Gastroesophageal sphincter (tissue), 4 donors: ENCODE measurements around the gene KMT2B. TPM values are rescaled to one million over a fixed set of nuclear protein-coding genes. Genes with fewer than 3 reads are reported as not detected.
A peak's percentile ranks its signal among the peaks of the same experiment; 100 is the strongest.

Source experiments
- ATAC-seq: fragments of 150-250 bp; one replicate; pipeline ENCODE4 v1.9.1; 2016; ENCODE audit warnings: mild to moderate bottlenecking, moderate library complexity
- H3K27ac ChIP-seq, 4 donors: fragments of 200-600 bp; sonication (generic) in 3 of 4; 1 replicate in 3 of 4; 2 replicates in 1 of 4; pipeline ENCODE4 v1.5.1; 2016 to 2019
- H3K27me3 ChIP-seq: fragments of 200-600 bp; sonication (generic); one replicate; pipeline ENCODE4 v1.5.1; 2019
- H3K36me3 ChIP-seq, 2 donors: fragments of 200-600 bp; sonication (generic); one replicate each; pipeline ENCODE4 v1.5.1; 2019; ENCODE audit warnings: control low read depth in 1 of 2
- H3K4me1 ChIP-seq, 3 donors: fragments of 200-600 bp; sonication (generic); 1 replicate in 2 of 3; 2 replicates in 1 of 3; pipeline ENCODE4 v1.5.1; 2016 to 2019; ENCODE audit warnings: control low read depth in 2 of 3
- H3K4me3 ChIP-seq, 2 donors: fragments of 200-600 bp; sonication (generic); one replicate each; pipeline ENCODE4 v1.5.1; 2019; ENCODE audit warnings: mild to moderate bottlenecking in 1 of 2, moderate library complexity in 1 of 2
- H3K9me3 ChIP-seq, 3 donors: fragments of 200-600 bp; sonication (generic); one replicate each; pipeline ENCODE4 v1.5.1; 2017 to 2019; ENCODE audit warnings: control low read depth in 2 of 3
- EP300 ChIP-seq: sonication (generic); formaldehyde crosslinking; IDR thresholded peaks from one replicate; pipeline ENCODE4 v1.6.1; 2017; ENCODE audit warnings: antibody characterized with exemption, mild to moderate bottlenecking
- POLR2A ChIP-seq, 2 donors: fragments of 450-650 bp; IDR thresholded peaks; one replicate each; pipeline ENCODE4 v1.6.1; 2017; ENCODE audit warnings: antibody characterized with exemption in 2 of 2, mild to moderate bottlenecking in 2 of 2, moderate library complexity in 1 of 2
- POLR2AphosphoS5 ChIP-seq: sonication (generic); formaldehyde crosslinking; IDR thresholded peaks from one replicate; pipeline ENCODE4 v1.6.1; 2017; ENCODE audit warnings: antibody characterized with exemption
- WGBS, 2 donors: methylation state at CpG; one replicate each; pipeline ENCODE4 v1.1.5; 2018; ENCODE audit warnings: low coverage in 1 of 2; 5-methylcytosine and 5-hydroxymethylcytosine counted together
- total RNA-seq, 4 donors: library from RNA; depleted of rRNA; stranded (reverse); fragments of >200 nt; gene quantifications; one replicate each; pipeline ENCODE4 v1.1.0, GENCODE V29; 2016
- TF ChIP-seq, protein P1 (sequence below), 4 experiments: fragments of 200-600 bp in 2 of 4; fragments of 450-650 bp in 2 of 4; sonication (generic) in 1 of 4; IDR thresholded peaks; one replicate each; pipeline ENCODE4 v1.5.1; 2017 to 2019; ENCODE audit warnings: antibody characterized with exemption in 4 of 4, mild to moderate bottlenecking in 2 of 4, moderate library complexity in 2 of 4

The KMT2B gene
- total RNA-seq, 4 donors from 2014 or later: 7.7 to 27.0 (median 17.5) TPM

DNA sequence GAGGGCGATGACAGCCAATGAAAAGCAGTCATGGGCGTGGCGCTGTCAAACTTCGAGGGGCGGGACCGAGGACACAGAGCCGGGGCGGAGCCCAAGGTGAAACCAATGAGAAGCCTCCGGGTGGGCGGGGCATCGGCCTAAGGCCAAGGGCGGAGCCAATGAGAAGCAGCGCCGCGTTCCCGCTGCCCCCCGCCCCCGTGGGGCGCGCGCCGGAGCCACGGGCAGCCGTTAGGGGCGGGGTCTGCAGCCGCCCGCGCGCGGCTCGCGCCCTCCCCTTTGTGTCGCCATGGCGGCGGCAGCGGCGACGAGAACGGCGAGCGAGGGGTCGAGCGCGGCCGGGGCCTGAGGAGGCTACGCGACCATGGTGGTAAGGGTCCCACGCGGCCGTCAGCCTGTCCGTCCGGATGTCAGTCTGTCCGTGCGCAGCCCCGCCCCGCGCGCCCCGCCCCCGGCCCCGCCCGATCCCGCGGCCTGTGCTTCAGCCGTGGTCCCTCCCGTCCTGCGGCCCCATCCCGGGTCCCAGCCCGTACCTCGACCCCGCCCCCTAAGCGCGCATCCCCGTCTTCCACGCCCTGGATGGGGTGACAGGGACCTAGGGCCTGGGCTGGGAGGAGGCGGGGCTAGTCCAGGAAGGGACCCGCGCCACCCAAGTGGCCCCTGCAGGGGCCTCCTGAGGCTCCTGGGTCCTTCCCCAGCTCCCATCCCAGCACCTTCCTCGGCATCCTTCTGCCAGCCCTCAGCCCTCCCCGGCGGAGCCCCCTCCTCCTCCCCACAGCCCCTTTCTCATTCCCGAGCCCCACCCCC is 57.7 kb downstream of the KMT2B start, which contains the start of gene ARHGAP33:
ARHGAP33 (plus strand) TSS at position 267 of the 804 bp plus-strand sequence; CDS start at position 362, 95 bp downstream.
- no peaks in the 10 kb centered on the region for H3K9me3 ChIP-seq

GRCh38 chr19:35776102-35776788 is 58.4 kb downstream of the KMT2B start:
- Histone ChIP-seq H3K27ac (peak overlapping the region in 1 of 4 donors; percentile 79), H3K36me3 (peaks cover 0 to 37% of the 10 kb centered on the region in 2 donors), H3K9me3 (no peaks in the 10 kb centered on the region), H3K27me3 (no peaks in the 10 kb centered on the region), H3K4me1 (peaks cover 0 to 21% (median 5%) of the 10 kb centered on the region in 3 donors), H3K4me3 (peak overlapping the region; percentile 54 to 94)
- TF ChIP-seq POLR2AphosphoS5: no peak
- TF ChIP-seq, protein P1, sequence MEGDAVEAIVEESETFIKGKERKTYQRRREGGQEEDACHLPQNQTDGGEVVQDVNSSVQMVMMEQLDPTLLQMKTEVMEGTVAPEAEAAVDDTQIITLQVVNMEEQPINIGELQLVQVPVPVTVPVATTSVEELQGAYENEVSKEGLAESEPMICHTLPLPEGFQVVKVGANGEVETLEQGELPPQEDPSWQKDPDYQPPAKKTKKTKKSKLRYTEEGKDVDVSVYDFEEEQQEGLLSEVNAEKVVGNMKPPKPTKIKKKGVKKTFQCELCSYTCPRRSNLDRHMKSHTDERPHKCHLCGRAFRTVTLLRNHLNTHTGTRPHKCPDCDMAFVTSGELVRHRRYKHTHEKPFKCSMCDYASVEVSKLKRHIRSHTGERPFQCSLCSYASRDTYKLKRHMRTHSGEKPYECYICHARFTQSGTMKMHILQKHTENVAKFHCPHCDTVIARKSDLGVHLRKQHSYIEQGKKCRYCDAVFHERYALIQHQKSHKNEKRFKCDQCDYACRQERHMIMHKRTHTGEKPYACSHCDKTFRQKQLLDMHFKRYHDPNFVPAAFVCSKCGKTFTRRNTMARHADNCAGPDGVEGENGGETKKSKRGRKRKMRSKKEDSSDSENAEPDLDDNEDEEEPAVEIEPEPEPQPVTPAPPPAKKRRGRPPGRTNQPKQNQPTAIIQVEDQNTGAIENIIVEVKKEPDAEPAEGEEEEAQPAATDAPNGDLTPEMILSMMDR (IDR thresholded peaks at IDR 0.05): no peak
- no peak for TF ChIP-seq EP300
- no peak for TF ChIP-seq POLR2A (IDR thresholded peaks at IDR 0.05)
- no peak for ATAC-seq
- 10 to 12% methylated on average over 4 to 5 of the region's 13 CpGs for WGBS, 2 donors

More for the DNA sequence above, 57.7 kb downstream of the KMT2B start, which contains the start of gene ARHGAP33:
- TF ChIP-seq EP300 (no peak), POLR2AphosphoS5 (no peak)
- TF ChIP-seq, protein P1 (IDR thresholded peaks at IDR 0.05): peak in 1 of 4 experiments; percentile 23
- peak; percentile 98 for ATAC-seq
- Histone ChIP-seq H3K4me1 (peaks cover 0 to 21% (median 5%) of the 10 kb centered on the region in 3 donors), H3K27ac (peak within 1 kb of the TSS in 3 of 4 donors; percentile 41 to 79 (median 64)), H3K4me3 (peak within 1 kb of the TSS; percentile 54 to 94), H3K27me3 (no peaks in the 10 kb centered on the region), H3K36me3 (peaks cover 0 to 29% of the 10 kb centered on the region in 2 donors)
- 0% methylated on average over 14 to 15 of the region's 82 CpGs for WGBS, 2 donors

- Histone ChIP-seq H3K4me3 (no peak overlapping the region), H3K36me3 (peaks cover 0 to 47% of the 10 kb centered on the region in 2 donors), H3K9me3 (no peaks in the 10 kb centered on the region), H3K4me1 (peaks cover 0 to 21% (median 5%) of the 10 kb centered on the region in 3 donors), H3K27ac (no peak overlapping the region), H3K27me3 (no peaks in the 10 kb centered on the region)
- ATAC-seq: no peak
- WGBS, 2 donors: 43 to 68% methylated on average over 4 to 9 of the region's 19 CpGs
- TF ChIP-seq POLR2A (IDR thresholded peaks at IDR 0.05): no peak
Observed at GRCh38 chr19:35777086-35777841, 59.5 kb downstream of the KMT2B start.

DNA sequence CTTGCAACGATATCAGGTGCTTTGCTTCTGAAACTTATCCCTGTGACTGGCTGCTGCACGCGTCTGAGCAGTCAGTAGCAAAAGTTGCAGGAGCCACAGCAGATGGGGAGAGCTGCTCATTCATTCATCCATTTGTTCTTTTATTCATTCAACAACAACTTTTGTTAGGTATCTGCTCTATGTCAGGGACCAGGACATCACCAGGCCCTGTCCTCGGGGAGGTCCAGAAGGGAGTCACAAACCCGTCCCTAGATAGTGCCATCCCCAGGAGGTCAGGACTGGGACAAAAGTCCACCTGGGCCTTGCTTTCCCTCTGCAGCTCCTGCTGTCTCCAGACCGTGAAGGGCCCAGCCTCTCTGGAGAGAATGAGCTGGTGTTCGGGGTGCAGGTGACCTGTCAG is 60.2 kb downstream of the KMT2B start:
- Histone ChIP-seq H3K27me3 (no peaks in the 10 kb centered on the region), H3K27ac (no peak overlapping the region), H3K4me3 (no peak overlapping the region), H3K36me3 (peaks cover 0 to 54% of the 10 kb centered on the region in 2 donors), H3K9me3 (no peaks in the 10 kb centered on the region), H3K4me1 (peaks cover 0 to 21% (median 5%) of the 10 kb centered on the region in 3 donors)
- WGBS, 2 donors: 53% methylated on average over 3 of the region's 7 CpGs; no CpG with 5 or more reads in 1 of the 2 donors
- TF ChIP-seq EP300: no peak
- TF ChIP-seq, protein P1 (IDR thresholded peaks at IDR 0.05): no peak
- TF ChIP-seq POLR2AphosphoS5: no peak
- TF ChIP-seq POLR2A (IDR thresholded peaks at IDR 0.05): no peak
- no peak for ATAC-seq

GRCh38 chr19:35779033-35779432 is 61.2 kb downstream of the KMT2B start:
- 77 to 88% methylated on average over 2 to 6 of the region's 8 CpGs for WGBS, 2 donors
- Histone ChIP-seq H3K4me1 (peaks cover 0 to 21% (median 5%) of the 10 kb centered on the region in 3 donors), H3K4me3 (no peak overlapping the region), H3K9me3 (no peaks in the 10 kb centered on the region), H3K36me3 (peaks cover 0 to 65% of the 10 kb centered on the region in 2 donors), H3K27me3 (no peaks in the 10 kb centered on the region), H3K27ac (no peak overlapping the region)
- ATAC-seq: no peak
- TF ChIP-seq, protein P1 (IDR thresholded peaks at IDR 0.05): no peak
- TF ChIP-seq POLR2A (IDR thresholded peaks at IDR 0.05): no peak
- no peak for TF ChIP-seq POLR2AphosphoS5
- no peak for TF ChIP-seq EP300
